Measurements from ENCODE around the gene SWI5. TPM values are rescaled to one million over a fixed set of nuclear protein-coding genes. Genes with fewer than 3 reads are reported as not detected.

SWI5 gene
- total and polyA plus RNA-seq, 9 of the 15 experiments (the other 6 are each of a cell fraction or from before 2014, with no cell fraction given) = 62.8 to 133 (median 95.9) TPM

- TF ChIP-seq UBTF (IDR thresholded peaks at IDR 0.05; ENCODE audit: borderline replicate concordance in 1 of 2, low read depth in 2 of 2, low read length in 2 of 2) (0 out of 4 replicates have a peak, but pooled peaks of 1 of the 2 experiments have one; percentile 13), U2AF1 (optimal IDR thresholded peaks at IDR 0.05; ENCODE audit: low read depth, low read length) (no peak), POLR2G (IDR thresholded peaks at IDR 0.05; ENCODE audit: low read depth, low read length) (no peak), AFF1 (IDR thresholded peaks at IDR 0.05; ENCODE audit: low read depth in 1 of 2, partially characterized antibody in 2 of 2) (no peak), GTF2E2 (tag; IDR thresholded peaks at IDR 0.05) (no peak), RFX7 (CRISPR knock-in tag; IDR thresholded peaks at IDR 0.05) (0 out of 2 replicates have a peak, but pooled peaks have one; percentile 5)
Measured at GRCh38 chr9:128253991-128254346, 22.1 kb upstream of the SWI5 start (continued).
